ENCODE measurements around the gene STARD8. TPM values are rescaled to one million over a fixed set of nuclear protein-coding genes. Genes with fewer than 3 reads are reported as not detected.

STARD8 gene
- polyA plus RNA-seq, 1 experiment, result 1.3 TPM

DNA sequence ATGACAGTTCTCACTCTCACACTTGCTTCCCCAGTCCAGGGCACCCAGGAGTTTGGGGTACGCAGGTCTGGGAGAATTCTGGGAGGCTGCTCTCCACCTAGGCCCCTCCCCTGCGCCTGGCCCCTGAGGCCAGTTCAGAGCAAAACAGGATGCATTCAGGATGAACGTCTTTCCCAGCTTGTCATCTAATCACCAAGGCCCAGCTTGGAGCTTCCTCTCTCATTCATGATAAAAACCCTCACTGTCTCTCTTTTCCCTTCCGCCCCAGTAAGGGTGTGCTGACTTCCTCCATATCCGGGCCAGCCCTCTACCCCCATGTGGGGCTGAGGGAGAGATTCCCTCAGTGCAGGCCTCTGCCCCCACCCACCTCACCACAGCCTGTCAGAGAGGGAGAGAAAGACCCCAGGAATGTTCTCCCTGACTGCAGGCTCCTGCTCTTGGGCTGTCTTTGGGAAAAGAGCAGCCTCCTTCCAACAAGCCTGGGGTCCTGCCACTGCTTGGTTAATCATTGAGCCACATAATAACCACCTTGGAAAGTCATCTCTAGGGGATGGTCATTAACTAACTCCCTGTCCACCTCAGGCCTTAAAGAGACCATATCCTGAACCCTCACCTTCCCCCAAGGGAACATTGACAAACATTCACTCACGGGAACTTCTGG lies 50.1 kb downstream of the STARD8 start:
- CTCF ChIA-PET, result no interaction called here
- POLR2A ChIA-PET, result no interaction called here

DNA sequence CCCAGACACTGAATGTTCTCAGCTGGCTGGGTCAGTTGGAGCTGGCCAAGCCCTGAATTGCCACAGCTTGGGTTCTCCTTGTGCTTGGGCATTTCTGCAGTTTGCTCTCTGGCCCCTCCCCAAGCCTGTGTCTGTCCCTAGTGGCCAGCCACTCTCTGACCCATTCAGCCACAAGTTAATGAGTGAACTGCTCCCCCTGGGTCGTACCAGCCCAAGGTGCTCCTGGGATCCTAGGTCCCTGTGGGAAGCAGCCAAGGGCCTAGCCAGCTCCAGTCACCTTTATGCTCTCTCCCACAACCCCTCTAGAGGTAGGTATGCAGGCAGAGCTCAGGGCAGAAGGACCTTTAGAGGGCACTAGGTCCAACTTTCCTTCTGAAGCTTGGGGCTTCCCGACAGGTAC lies 51.5 kb downstream of the STARD8 start:
- POLR2A ChIA-PET, result no interaction called here
- Histone ChIP-seq H3K27me3 (ENCODE audit: control insufficient read depth, insufficient read depth, low read length) (no peaks in the 10 kb centered on the region), H3K4me3 (ENCODE audit: low read depth, low read length) (no peak overlapping the region), H3K27ac (ENCODE audit: low read depth, low read length) (no peak overlapping the region), H3K9me3 (ENCODE audit: control insufficient read depth, insufficient read depth, low read length) (no peaks in the 10 kb centered on the region)
- DNase-seq (ENCODE audit: low read depth, low spot score), result no peak
- CTCF ChIA-PET, result no interaction called here
- TF ChIP-seq, protein P1, sequence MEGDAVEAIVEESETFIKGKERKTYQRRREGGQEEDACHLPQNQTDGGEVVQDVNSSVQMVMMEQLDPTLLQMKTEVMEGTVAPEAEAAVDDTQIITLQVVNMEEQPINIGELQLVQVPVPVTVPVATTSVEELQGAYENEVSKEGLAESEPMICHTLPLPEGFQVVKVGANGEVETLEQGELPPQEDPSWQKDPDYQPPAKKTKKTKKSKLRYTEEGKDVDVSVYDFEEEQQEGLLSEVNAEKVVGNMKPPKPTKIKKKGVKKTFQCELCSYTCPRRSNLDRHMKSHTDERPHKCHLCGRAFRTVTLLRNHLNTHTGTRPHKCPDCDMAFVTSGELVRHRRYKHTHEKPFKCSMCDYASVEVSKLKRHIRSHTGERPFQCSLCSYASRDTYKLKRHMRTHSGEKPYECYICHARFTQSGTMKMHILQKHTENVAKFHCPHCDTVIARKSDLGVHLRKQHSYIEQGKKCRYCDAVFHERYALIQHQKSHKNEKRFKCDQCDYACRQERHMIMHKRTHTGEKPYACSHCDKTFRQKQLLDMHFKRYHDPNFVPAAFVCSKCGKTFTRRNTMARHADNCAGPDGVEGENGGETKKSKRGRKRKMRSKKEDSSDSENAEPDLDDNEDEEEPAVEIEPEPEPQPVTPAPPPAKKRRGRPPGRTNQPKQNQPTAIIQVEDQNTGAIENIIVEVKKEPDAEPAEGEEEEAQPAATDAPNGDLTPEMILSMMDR (IDR thresholded peaks at IDR 0.05; ENCODE audit: low read depth, low read length), result no peak

More for the DNA sequence above, 50.1 kb downstream of the STARD8 start:
- H3K4me3 ChIP-seq (ENCODE audit: low read depth, low read length), result no peak overlapping the region
- no peaks in the 10 kb centered on the region for H3K27me3 ChIP-seq (ENCODE audit: control insufficient read depth, insufficient read depth, low read length)
- no peak overlapping the region for H3K27ac ChIP-seq (ENCODE audit: low read depth, low read length)
- TF ChIP-seq, protein P1 (IDR thresholded peaks at IDR 0.05; ENCODE audit: low read depth, low read length), result no peak
- no peaks in the 10 kb centered on the region for H3K9me3 ChIP-seq (ENCODE audit: control insufficient read depth, insufficient read depth, low read length)
- no peak for DNase-seq (ENCODE audit: low read depth, low spot score)

DNA sequence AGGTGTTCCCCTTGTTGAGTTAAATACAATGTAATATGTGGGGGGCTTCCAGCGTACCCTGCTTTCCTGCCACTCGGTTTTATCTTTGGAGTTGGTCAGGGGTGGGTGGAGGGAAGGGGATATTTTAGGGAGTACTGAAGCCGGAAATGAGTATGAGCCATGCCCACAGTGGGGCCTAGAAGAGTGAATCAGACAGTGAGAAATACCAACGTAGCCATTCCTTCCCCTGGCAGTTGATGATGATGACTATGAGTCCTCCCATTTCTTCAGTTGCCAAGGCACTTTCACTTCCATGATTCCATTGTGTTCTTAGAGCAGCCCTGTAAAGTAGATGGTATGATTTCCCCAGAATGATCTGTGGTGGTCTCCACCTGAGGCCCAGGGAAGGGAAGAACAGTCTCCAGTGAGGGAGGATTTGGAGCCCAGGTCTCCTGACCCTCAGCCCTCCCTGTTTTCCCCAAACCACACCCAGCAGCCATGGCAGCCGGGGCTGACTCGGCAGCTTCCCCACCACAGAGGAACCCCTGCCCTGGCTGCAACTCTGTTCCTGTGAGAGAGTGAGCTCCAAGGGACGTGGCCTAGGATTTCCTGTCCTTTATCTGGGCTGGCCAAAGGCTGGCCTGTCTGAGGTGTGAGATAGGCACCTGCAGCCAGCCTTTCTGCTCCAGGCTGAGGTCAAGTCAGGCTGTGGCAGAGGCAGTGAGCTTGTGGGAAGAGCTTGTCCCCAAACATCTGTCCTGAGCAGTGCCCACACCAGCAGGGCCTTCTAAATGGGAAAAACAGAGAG lies 52.7 kb downstream of the STARD8 start:
- POLR2A ChIA-PET, result no interaction called here
- Histone ChIP-seq H3K27ac (ENCODE audit: low read depth, low read length) (peak overlapping the region; percentile 21), H3K4me3 (ENCODE audit: low read depth, low read length) (no peak overlapping the region), H3K27me3 (ENCODE audit: control insufficient read depth, insufficient read depth, low read length) (no peaks in the 10 kb centered on the region), H3K9me3 (ENCODE audit: control insufficient read depth, insufficient read depth, low read length) (no peaks in the 10 kb centered on the region)
- no peak for DNase-seq (ENCODE audit: low read depth, low spot score)
- TF ChIP-seq, protein P1 (IDR thresholded peaks at IDR 0.05; ENCODE audit: low read depth, low read length), result no peak
- CTCF ChIA-PET, result interaction anchor here (0.8 to 2.5 kb wide), 3 partner anchors 10 to 100 kb away, joined by 3 to 12 read pairs (median 3); no protein-coding TSS in a partner anchor

GRCh38 chrX:68703369-68703768 lies 55.9 kb downstream of the STARD8 start:
- TF ChIP-seq, protein P1 (IDR thresholded peaks at IDR 0.05; ENCODE audit: low read depth, low read length), result no peak
- POLR2A ChIA-PET, result no interaction called here
- H3K9me3 ChIP-seq (ENCODE audit: control insufficient read depth, insufficient read depth, low read length), result no peaks in the 10 kb centered on the region
- H3K27me3 ChIP-seq (ENCODE audit: control insufficient read depth, insufficient read depth, low read length), result no peaks in the 10 kb centered on the region
- no peak overlapping the region for H3K27ac ChIP-seq (ENCODE audit: low read depth, low read length)
- CTCF ChIA-PET, result no interaction called here
- H3K4me3 ChIP-seq (ENCODE audit: low read depth, low read length), result no peak overlapping the region
- DNase-seq (ENCODE audit: low read depth, low spot score), result no peak

DNA sequence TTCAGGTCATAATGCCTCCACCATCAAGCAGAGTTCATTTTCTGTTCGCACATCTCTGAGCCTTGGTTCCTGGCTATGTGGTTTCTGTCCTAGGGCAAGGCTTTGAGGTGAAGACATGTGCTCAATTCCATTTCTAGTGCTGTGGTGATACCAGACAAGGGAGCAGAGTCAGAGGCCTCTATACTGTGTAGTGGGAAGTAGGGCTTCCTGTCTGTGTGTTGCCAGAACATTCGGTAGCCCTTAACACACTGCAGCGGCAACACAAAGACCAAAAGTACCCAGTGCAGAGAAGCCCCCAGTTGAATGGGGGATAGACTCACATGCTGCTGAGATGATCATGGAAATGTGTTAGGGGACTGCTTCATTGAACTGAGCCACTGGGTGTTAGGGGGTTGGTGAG lies 56.4 kb downstream of the STARD8 start:
- H3K27ac ChIP-seq (ENCODE audit: low read depth, low read length), result no peak overlapping the region
- CTCF ChIA-PET, result no interaction called here
- no peaks in the 10 kb centered on the region for H3K9me3 ChIP-seq (ENCODE audit: control insufficient read depth, insufficient read depth, low read length)
- H3K4me3 ChIP-seq (ENCODE audit: low read depth, low read length), result no peak overlapping the region
- TF ChIP-seq, protein P1 (IDR thresholded peaks at IDR 0.05; ENCODE audit: low read depth, low read length), result no peak
- POLR2A ChIA-PET, result no interaction called here
- no peaks in the 10 kb centered on the region for H3K27me3 ChIP-seq (ENCODE audit: control insufficient read depth, insufficient read depth, low read length)
- DNase-seq (ENCODE audit: low read depth, low spot score), result no peak
